Stimulated activated CD8-positive, alpha-beta memory T cell treated with anti-CD3 and anti-CD28 coated beads, Interleukin-4, amount 100 ng/mL, for 48 hours (primary cell): ENCODE data around the gene EML5.
"Not testable (repeated sequence)": the region's sequence is repeated elsewhere in the genome, so short reads cannot be mapped to it uniquely, and the experiment has no call there.

Source experiments
- DNase-seq: peaks from one replicate; pipeline ENCODE4 v3.0.0-alpha.2; 2020

Gene EML5

GRCh38 chr14:88792473-88793258 is at the start of gene EML5:
EML5 (minus strand) TSS chr14:88792953; CDS start chr14:88792503, 450 bp downstream.
- DNase-seq = peak; percentile 85

DNA sequence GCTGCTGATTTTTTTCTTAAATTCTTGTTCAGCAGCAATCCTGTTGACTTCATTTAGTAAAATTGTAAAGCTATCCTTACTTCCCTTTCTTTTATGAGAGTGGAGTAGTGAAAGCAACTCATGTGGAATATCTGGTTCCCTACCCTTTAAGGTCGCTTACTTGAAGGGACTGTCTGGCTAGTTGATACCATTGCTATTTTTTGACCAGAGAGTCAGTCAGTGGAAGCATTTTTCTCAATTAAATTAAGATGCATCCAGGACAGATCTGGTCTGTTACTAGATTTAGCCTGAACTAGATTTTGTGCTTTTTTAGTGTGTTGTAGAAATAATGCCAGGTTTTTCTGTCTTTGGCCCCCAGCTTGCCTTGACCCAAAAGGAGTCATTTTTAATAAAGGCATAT is 49.7 kb upstream of the EML5 start:
- DNase-seq = no peak

DNA sequence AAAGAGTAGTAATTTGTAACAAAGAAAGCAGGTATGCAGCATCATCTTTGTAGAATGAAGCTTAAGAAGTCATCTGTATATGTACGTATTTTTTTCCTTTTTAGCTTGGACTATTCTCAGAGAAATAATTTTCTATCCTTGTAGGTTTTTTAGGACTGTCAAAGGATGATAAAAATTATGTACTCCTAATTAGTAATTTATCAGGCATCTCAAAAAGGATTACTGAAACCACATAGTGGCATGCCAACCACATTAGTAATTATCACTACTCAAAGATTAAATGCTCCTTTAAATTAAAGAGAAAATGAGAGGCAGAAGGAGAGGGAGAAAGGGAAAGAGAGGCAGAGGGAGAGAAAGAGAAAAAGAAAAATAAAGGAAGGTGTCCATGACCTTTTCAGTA is 49.0 kb upstream of the EML5 start:
- no peak for DNase-seq

- DNase-seq = no peak
Observed at GRCh38 chr14:88840926-88841325, 48.2 kb upstream of the EML5 start.

GRCh38 chr14:88838015-88838414 is 45.3 kb upstream of the EML5 start:
- DNase-seq = no peak

GRCh38 chr14:88837495-88837894 is 44.7 kb upstream of the EML5 start:
- DNase-seq = no peak

DNA sequence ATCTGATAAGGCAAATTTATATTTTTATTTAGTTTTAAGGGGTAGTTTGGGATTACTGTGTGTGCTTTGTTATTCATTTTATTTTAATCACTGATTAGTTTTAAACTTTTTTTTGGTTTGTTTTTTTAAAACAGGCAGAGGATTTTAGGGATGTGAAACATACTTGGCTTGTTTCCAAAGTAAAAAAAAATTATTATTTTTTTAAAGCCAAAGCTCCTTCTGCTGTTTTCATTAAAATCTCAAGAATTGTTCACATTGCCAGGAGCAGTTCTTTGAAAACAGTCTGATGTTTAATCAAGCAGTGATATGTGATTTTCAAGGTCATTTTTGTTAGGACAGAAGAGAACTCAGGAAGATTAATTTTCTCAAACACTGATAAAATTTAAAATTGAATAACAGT is 42.9 kb upstream of the EML5 start:
- no peak for DNase-seq

- DNase-seq = no peak
Observed at GRCh38 chr14:88834883-88835431, 42.2 kb upstream of the EML5 start.

- no peak for DNase-seq
Observed at GRCh38 chr14:88831284-88831683, 38.5 kb upstream of the EML5 start.

DNA sequence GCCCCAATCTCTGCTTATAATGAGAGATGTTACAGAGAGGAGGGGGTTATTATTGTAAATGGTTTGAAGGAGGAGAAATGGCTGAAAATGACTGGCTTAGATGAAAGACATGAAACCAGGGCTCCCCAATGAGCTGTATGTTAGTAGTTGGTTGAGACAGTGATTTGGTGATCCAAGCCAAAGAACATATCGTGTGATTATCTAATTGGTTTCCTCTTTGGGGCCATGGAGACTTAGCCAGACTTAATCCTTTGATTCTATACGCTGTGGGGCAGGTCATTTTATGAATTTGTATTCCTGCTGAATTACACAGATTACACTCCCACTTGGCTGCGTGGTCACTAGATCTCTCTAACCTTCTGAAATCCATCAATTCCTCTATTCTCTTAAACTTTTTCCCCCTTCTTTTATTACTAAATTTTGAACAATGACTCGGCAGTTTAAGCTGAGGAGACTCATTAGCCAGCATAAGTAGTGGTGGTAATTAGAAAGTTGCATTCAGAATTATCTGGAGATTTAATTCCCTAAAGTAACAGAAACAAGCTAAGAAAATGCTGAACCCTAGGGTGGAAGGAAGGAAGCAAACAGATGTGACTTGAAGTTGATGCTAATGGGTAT is 37.0 kb upstream of the EML5 start:
- no peak for DNase-seq

DNA sequence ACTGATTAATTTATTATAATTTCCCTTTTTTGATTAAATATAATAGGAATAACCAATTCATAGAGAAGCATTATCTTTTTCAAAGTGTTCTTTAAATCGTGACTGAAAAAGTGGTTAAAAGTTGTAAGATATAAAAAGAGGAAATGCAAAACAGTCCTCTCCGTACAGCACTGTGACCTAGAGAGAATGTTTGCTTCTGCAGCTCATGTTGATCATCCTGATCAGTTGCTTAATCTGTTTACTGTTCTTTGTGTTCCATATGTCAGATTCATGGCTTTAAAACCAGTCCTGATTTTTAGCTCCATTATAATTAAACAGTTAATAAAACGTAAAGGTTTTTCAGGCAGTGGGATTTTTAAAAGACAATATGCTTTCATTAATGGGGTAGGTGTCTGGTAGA is 36.4 kb upstream of the EML5 start:
- DNase-seq = no peak

GRCh38 chr14:88825503-88825902 is 32.8 kb upstream of the EML5 start:
- DNase-seq = no peak

DNA sequence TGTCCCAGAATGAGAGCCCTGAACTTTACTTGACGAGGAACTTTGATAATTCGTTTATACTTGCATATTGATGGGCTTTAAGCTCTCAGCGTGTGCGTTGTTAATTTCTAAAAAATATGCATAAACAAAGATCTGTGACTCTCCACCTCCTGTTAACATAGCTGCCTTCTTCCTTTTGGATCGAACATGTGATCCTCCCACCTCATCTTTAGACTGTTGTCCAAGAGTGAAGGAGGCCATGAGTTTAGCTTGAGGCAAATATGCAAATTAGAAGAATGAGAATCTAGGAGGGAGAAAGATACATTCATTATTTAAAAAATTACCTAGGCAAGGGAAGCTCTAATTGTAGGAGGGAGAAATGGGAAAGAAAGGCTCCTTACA is 32.3 kb upstream of the EML5 start:
- DNase-seq = no peak

DNA sequence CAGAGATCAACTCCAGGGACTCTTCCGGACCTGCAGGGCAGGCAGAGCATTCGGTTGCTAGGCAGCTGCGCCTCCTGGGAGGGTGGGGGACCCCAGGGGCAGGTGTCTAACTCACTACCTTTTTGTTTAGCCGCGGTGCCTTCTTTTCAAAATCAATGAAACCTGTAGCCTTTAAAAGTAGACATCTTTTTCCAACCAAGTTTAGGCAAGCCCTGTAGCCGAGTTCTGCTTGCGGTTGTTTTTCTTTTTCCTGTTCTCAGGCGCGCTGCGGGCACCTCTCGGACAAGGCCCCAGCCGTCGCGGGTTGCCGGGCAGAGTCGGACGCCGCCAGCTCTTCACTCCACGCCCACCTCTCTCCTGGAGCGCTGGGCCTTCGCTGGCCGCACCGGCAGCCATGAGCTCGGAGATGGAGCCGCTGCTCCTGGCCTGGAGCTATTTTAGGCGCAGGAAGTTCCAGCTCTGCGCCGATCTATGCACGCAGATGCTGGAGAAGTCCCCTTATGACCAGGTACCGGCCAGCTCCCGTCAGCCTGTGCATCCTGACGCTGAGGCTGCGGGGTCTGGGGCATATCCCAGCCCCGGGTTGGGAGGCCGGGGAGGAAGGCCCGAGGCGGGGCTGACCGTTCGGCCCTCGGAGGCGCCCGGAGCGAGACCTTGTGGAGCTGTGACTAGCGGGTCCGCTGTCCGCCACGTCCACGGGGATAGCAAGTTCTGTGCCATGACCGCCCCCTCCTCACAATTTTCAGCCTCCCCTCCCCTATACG is 31.7 kb upstream of the EML5 start, which contains the start of gene TTC8:
Gene TTC8, plus strand, starts transcription at position 338 of the 764 bp plus-strand sequence. Its CDS starts 57 bp downstream, at position 395.
- DNase-seq = peak; percentile 86

DNA sequence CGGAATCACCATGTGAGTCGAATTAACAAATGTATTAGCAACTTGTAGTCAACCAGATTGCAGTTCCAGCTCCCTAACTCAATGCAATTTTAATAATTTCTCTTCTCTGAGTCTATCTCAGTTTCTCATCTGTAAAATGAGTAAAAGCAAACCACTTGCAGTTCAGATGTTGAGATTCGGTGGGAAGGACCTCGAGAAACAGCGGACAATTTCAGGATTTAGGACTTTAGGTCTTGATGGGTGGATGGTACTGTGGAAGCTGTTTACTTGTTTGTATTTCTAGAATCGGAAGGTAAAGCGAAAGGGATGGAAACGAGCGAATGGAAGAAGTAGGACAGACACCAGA is 31.2 kb upstream of the EML5 start:
- no peak for DNase-seq

GRCh38 chr14:88821888-88822287 is 29.1 kb upstream of the EML5 start:
- no peak for DNase-seq

GRCh38 chr14:88821378-88821777 is 28.6 kb upstream of the EML5 start:
- DNase-seq = no peak

GRCh38 chr14:88819674-88820073 is 26.9 kb upstream of the EML5 start:
- DNase-seq = not testable (repeated sequence)

GRCh38 chr14:88818018-88818417 is 25.3 kb upstream of the EML5 start:
- DNase-seq = no peak

DNA sequence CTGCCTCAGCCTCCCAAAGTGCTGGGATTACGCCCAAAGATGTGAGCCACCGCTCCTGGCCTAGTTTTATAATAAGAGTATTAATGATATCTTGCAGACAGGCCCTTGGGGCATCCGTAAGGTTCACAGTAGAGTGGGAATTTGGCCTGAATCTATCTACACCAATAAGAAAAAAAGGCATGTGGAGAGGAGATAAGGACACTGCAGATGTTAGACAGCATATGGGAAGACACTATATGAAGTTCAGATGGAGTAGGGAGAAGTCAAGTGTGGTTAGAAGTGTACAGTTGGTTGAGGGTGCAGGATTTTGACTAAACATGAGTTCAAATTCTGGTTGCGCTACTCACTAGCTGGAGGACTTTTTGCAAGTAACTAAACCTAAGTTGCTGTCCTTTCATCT is 23.2 kb upstream of the EML5 start:
- no peak for DNase-seq

DNA sequence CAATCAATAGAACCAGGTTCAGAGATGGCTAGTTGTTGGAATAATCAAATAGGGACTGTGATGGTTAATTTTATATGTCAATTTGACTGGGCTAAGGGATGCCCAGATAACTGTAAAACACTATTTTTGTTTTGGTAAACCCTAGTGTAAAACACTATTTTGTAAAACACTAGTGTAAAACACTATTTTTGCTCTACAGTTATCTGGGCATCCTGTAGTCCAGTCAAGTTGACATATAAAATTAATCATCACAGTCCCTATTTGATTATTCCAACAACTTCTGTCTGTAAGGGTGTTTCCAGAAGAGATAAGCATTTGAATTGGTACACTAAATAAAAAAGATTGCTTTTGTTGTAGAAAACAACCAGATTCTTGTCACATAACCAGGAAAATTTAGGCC is 15.6 kb upstream of the EML5 start:
- DNase-seq = no peak

- DNase-seq = no peak
Observed at GRCh38 chr14:88804477-88804876, 11.7 kb upstream of the EML5 start.

DNA sequence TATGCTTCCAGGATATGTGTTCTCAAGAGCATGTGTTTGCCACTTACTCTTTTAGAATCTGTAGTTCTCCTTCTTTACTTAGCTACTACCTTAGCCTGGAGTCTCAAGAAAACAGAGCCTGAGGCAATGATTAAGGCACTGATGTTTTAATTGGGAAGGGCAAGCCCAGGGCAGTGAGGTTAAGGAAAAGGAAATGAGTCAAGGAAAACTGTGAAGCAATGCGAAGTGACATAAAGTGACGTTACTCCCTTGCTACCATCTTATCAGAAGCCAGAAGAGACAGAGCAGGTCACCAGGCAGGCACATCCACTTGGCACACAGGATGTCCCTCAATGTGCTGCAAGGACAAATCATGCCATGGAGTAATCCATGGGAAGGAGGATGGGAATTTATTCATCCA is 11.3 kb upstream of the EML5 start:
- DNase-seq = no peak

GRCh38 chr14:88802596-88802995 is 9.8 kb upstream of the EML5 start:
- DNase-seq = no peak
